HG02588 (cell line): Measurements from ENCODE around the gene PHF10.
"Not testable (repeated sequence)": the region's sequence is repeated elsewhere in the genome, so short reads cannot be mapped to it uniquely, and the experiment has no call there.

ENCODE experiments used
- ATAC-seq: cut with Tn5 transposase; IDR thresholded peaks from one replicate; pipeline ENCODE4 v1.9.1; 2021; ENCODE audit warnings: mild to moderate bottlenecking, moderate library complexity; ENCODE audit not compliant: unreplicated experiment

Gene PHF10

DNA sequence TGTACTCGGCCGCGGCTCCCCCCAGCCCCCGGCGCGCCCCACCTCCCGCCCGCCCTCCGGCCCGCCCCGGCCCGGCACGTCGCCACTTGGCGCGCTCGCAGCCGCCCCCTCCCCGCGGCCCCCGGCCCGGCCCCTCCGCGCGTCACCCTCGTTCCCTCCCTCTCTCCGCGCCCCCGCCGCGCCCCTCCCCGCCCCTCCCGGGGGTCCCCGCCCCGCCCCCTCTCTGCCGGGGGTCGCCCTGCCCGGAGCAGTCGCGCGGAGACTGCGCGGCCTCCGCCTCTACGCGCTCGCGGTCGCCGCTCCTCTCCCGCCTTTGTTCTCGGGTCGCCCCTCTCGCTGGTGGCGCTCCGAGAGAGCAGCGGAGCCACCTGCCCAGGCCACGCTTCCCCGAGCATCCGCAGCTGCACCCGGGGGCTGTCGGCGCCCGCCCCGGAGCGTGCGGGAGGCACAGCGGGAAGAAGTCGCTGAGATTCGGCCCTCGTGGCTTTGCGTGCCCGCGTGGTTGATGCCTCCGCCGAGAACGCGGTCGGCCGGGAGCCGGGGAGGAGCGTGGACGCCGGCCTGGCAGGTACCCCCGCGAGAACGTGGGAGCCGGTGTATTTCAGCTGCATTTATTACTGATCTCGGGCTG lies at the start of gene PHF10:
TSS of gene PHF10 (minus strand) at position 7 of the 631 bp plus-strand sequence. CDS start 569 bp downstream, outside the sequence.
- peak; percentile 41 for ATAC-seq

DNA sequence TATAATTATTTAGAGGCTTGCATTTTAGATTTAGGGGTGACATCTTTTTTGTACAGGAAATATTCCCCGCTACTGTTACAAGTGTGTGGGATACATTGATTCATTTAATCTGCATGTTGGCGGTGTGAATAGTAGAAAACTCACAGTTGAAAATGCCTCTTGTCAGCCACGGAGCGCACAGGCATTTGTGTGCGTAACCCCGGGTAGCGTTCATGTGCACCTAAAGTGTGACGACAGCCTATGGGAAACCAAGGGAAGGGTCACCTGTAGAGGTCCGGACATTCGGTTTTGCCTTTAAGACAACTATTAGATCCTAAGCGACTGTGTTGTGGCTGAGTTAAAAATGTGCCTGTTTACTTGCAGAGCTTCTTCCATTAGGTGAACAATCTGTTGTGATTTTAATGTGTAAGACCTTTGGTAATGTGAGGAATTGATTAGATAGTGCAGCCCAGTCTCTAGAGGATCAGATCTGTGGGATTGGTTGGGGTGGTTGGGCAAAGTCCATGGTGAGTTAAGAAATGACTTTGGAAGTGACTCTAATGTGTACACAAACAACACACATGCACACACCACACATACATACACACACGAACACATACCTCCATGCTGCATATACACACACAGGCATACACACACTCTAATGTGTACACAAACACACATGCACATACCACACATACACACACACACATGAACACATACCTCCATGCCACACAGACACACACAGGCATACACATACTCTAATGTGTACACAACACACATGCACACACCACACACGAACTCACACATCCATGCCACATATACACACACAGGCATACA lies 42.8 kb upstream of the PHF10 start:
- ATAC-seq = no peak

DNA sequence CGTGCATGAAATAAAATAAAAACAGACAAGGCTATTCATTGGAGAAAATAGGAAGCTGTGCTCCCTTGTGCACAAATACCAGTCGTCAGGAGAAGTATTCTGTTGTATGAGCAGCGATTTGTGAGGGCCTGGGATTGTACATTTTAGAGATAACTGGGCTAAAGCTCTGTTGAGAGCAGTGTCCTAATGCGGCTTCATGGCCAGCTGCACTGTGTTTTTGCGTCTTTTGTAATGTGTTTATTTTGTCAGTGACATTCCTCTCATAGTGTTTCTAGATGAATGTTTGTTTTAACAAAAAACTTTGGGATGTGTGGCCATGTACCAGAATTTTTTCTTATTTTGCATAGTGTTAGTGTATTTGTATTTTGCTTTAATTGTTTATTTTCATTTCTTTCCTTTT lies 41.9 kb upstream of the PHF10 start:
- ATAC-seq = no peak

DNA sequence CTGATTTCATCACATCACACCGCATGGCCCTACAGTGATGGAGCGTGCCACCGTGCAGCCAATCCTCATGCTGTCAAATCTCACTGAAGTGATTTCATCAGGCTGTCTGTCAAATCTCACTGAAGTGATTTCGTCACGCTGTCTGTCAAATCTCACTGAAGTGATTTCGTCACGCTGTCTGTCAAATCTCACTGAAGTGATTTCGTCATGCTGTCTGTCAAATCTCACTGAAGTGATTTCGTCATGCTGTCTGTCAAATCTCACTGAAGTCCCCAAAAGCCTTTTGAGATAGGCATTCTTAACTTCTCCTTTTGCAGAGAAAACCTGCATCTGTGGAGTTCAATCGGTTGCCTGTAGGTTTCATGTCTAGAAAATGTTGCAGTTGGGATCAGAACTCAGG lies 41.5 kb upstream of the PHF10 start:
- not testable (repeated sequence) for ATAC-seq

DNA sequence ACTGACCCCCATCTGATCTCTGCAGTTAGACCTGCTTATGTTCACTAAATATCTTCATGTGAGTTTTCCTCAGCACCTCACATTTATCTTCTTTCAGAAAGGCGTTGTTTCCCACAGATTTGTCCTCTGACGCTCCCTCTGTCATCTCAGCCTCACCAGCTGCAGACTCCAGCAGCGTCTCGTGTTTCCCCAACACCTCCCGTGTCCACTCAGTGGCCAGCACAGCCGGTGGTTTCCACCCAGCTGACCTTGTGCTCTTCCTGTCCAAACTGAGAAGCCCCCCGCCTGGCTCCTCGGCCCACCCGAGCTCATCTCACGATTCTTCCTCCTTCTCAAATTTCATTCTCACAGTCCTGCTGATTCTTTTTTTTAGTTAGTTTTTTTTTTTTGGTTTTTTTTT lies 39.6 kb upstream of the PHF10 start:
- ATAC-seq = no peak

DNA sequence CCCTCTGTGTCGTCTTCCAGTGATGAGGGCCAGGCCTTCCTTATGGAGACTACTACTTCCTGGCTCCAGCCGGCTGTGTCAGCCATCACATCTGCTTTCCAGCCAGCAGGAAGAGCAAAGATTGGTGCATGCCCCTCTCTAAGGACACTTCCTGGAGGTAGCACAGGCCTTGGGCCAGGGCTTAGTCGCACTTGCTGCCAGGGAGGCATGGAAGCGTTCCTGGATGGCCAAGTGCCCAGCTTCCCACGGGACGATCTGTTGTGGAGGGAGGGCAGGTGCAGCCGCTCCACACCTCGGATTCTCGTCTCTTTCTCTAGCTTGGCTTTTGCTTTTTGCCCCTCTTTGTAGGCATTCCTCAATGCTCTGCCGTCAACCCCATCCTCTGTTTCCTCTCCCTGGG lies 39.0 kb upstream of the PHF10 start:
- no peak for ATAC-seq

DNA sequence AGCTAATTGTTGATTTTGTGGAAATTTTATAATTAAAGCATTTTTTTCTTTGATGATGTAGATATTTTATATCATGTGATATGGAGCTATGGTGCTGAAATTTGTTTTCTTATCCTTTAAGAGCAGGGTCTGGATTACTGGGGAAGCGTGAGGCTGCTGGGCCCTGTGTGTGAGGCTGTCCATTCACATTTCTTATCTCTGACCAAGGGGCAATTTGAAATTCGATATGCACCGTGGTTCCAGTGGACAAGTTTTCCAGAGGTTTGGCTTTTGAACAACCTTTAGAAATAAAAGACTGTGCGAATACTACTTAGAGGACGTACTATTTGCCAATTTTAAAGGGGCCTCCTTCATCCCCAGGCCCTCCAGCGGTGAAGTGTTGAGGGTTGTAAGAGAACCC lies 30.9 kb upstream of the PHF10 start:
- no peak for ATAC-seq

DNA sequence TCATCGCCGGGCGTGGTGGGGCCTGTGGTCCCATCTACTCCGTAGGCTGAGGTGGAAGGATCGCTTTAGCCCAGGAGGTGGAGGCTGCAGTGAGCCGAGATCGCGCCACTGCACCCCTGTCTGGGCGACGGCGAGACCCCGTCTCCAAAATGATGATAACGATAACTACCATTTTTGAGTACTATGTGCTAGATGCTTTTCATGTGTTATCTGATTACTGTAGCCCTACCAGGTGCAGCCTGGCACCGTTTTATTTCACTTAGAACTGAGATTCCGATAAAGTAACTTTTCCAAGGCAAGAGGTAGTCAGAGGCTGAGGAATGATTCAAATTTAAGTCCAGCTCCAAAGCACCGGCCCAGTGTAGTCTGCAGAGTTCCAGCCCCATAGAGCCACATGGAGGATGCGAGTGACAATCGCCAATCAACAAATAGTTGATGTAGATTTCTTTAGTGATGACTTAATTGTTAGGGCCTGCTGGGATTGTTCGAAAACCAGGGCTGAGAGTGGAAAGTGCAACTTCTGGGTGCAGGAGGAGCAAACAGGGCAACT lies 27.8 kb upstream of the PHF10 start:
- no peak for ATAC-seq

DNA sequence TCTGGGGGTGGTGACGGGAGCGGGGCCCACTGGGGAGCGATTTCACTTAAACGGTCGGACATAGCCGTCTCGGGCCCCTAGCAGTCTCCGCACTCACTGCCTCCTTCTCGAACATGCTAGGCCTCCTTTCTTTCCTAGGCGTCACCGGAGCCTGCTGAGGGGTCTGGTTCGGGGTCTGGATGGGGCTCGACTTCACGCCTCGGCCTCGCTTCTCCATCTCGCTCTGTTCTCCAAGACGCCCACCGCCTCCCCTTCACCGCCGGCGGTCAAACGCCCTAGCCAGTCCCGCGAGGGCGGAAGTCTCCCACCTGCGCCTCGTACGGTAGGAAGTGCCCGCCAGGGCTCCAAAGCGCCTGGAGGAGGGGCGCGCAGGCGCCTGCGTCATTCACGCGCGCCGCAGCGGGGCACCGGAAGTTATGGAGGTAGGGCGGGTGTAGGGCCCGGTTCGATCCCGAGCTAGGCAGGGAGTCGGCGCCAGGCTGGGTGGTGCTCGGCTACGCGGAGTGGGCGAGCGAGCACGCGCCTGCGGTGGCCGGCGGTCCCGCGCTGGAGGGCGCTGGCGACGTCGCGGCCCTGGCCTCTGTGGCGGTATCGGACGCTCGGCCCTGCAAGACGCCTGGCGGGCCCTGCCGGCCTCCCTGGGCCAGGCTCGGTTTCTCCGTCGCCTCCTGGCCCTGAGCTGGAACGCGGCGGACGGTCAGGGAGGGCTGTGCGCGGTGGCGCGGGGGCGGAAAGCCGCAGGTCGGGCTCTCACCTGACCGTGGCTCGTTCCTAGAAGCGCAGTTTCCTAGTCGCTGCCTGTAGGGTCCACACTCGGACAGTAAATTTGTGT lies 27.2 kb upstream of the PHF10 start, which contains the start of the genes DYNLT2 and ERMARD:
TSS of gene DYNLT2 (minus strand) at position 331 of the 832 bp plus-strand sequence. CDS start at position 217, 114 bp downstream.
TSS of gene ERMARD (plus strand) at position 381 of the 832 bp plus-strand sequence. CDS start at position 417, 36 bp downstream.
- ATAC-seq = peak; percentile 92

DNA sequence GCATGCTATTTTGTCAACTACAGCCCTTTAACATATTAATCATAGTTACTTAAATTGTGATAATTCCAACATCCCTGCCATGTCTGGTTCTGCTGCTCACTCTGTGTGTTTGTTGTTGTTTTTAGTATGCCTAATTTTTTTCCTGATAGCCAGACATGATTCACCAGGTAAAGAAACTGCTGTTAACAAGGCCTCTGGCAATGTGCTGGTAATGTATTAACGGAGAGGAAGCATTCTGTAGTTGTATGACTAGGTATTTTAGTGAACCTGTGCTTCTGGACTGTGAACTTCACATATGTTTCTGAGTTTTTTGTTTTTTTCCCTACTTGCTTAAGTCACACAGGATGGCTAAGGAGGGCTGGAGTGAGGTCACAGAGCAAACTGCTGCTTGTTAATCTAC lies 22.3 kb upstream of the PHF10 start:
- no peak for ATAC-seq

DNA sequence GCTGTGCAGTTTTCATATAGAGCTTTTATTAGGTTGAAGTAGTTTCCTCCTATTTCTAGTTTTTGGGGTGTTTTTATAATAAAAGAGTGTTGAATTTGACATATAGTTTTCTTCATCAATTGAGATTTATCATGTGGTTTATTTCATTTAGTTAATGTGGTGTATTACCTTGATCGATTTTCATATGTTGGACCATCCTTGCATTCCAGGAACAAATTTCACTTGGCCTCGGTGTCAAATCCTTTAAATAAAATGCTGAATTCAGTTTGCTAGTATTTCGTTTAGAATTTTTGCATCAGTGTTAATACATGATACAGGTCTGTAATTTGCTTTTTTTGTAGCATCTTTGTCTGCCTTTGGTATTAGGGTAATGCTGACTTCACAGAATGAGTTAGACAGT lies 21.1 kb upstream of the PHF10 start:
- no peak for ATAC-seq

DNA sequence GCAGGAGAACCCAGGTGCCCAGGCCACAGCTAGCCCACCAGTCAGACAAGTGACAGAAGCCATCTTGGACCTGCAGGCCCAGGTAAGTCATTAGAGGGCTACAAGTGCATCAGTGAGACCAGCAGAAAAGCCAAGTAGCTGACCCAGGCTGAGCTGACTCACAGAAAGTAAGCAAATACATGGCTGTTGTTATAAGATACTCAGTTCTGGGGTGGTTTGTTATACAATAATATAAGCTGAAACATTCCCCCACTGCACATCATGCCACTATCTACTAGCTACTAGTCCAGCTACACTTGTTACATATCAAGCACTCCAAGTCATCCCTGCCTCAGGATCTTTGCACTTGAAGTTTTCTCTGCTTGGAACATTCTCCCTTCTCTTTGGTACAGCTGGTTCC lies 17.0 kb upstream of the PHF10 start:
- no peak for ATAC-seq

DNA sequence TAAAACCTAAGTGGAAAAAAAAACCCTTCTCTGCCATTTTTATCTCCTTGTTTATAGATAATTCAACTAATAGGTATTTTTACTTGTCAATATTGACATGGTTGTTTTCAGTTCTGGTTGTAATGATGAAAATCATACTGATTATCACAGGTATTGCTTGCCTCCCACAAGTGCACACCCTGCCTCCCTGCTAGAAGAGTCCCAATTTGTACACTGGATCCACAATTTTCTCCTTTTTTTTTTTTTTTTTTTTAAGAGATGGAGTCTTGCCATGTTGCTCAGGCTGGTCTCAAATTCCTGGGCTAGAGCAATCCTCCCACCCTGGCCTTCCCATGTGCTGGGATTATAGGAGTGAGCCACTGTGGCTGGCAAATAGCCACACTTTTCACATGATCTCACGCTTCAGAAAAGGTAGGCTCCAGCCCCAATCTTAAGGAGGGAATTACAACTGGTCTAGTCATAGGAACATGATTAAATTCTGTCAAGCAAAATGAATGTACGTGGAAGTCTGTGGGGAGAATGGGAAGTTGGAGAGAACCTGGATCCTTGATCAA lies 14.8 kb upstream of the PHF10 start:
- no peak for ATAC-seq

DNA sequence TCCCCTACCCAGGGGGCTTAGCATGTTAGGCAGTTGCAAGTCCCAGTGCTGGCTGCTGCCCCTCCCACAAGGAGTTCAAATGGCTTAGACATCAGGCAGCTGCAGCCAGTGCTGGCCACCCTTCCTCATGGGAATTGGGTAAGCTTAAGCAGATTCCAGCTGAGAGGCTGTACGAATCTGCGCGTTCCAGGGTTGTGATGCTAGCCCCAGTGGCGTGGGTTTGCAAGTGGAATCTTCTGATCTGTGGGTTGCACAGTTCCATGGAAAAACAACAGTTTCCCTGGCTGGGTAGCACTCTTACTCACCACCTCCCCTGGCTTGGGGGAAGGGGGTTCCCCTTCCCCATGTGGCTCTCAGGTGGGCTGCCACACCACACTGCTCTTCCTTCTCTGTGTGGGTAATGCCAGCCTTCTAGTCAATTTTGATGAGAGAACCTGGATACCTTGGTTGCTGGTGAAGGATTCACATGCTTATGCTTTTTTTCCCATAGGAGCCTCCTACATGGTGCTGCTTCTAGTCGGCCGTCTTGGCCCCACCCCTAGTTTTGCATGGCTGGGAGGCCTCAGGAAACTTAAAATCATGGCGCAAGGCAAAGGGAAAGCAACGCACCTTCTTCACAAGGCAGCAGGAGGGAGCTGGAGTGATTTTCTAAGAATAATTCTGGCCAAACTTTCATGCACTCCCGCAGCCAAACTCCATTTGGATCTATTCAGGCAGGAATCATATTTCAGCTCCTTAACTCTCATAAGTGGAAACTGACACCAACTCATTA lies 14.1 kb upstream of the PHF10 start:
- no peak for ATAC-seq

DNA sequence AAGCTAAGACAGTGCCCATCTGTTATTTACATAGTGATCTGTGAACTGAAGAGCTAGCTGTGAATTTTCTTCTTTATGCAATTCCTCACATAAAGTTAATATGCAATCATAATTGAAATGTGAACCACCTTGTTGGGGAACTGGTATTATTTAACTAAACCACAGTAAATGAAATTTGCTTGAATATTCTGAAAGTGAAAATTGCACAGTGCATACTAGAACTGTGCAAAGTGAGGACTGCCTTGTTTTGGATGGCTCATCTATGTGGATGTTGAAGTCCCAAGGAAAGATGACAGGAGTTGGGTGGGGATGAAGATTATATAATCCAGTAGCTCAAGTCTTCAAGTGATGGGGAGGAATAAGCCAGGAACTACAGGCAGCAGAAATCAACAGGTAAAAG lies 5.7 kb upstream of the PHF10 start:
- no peak for ATAC-seq

DNA sequence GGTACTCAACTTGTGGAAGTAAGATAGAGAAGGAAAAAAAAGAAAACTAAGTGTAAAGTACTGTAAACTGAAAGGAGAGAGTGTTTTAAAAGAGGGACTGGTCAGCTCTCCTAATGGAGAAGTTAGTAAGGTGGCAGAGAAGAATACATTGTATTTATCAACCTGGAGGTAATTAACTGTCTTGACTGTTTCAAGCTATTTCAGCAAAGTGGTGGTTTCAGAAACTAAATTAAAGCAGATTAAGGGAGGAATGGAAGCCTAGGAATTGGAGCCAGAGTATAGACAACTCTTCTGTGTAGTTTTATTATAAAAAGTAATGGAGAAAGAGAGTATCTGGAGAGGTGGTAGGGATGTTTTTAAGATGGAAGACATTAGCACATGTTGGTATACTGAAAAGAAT lies 2.7 kb upstream of the PHF10 start:
- no peak for ATAC-seq

DNA sequence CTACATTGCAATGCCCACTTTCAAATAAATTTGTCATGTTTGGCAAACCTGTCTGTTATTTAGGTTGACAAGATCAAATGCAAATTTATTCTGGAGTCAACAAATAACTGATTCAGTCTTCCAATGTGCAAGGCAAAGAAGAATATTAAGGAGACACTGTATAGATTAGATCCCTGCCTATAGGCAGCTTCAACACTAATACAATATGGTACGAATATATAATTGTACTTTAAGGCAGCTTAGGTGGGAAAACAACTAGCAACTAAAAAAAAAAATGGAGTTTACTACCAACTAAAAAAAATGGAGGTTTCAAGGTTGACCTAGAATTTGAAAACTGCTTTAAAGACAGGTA lies 1.7 kb upstream of the PHF10 start:
- ATAC-seq = no peak

DNA sequence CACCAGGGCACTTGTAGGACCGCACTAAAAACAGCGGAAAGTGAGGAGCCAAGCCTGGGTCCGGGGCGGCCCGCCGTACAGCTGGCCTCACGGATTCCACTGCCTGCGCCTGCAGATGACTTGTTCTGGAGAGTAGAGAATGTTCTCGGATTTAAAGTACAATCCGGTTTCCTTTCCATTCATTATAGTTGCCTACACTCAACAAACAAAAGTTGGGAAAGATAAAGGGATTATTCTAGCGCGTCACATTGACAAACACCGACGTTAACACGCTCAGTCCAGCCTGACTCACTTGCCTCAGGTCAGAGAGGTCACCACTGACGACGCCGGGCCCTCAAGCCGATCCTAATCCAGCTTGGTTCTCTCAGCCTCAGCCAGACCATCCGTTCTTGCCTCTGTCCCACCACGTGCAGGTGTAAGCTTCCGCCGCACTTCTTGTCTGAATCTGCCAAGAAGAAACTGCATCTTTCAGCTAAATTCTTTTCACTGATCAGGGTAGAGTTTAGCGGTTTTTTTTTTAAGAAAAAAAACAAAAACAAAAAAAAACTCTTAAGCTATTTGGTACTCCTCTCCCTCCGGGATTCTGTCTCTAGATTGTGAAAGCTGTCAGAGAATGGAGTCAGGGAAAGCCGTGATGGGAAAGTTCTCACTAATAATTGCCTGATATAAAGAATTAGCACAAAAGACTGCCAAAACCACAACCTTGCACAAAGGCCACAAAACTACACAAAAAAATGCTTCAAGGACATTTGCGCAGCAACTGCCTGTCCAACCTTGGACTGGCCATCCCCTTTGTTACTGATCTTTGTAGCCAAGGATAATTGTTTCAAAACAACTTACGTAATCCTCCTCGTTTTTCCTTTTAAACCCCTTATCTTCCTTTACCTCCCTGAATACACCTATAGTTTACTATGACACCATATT lies 1.1 kb upstream of the PHF10 start:
- ATAC-seq = peak; percentile 13

DNA sequence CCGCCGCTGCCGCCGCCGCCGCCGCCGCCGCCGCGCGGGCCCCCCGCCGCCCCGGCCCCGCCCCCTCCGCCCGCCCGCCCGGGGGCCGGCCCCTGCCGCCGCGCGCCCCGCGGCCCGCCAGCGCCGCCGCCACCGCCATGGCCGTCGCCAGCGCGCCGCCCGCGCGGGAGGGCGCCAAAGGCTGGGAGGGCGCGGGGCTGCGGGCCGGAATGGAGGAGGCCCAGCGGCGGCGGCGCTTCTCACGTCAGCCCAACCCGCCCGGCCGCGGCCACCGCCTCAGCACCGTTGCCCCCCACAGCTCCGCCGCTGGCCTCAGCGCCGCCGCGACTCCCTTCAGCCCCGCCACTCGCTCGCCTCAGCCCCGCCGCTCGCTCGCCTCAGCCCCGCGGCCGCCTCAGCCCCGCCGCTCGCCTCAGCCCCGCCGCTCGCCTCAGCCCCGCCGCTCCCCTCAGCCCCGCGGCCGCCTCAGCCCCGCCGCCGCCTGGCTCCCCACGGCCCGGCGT lies 258 bp downstream of the PHF10 start:
- peak; percentile 42 for ATAC-seq
